SK-N-SH (cell line): ENCODE results near the gene PSMD1. TPM values are rescaled to one million over a fixed set of nuclear protein-coding genes. Genes with fewer than 3 reads are reported as not detected.

ENCODE experiments used
- CTCF ChIA-PET: fragments of 300-600, 350-600 bp; formaldehyde crosslinking; extraction: SDS; loops from one replicate; lab custom pipeline; 2021; lab: Yijun Ruan, JAX
- POLR2A ChIA-PET: fragments of 350-600 bp; sonication (Branson Sonifier 250); formaldehyde crosslinking; extraction: SDS; loops from one replicate; lab custom pipeline; 2020; ENCODE audit warnings: antibody characterized with exemption, inconsistent platforms; lab: Yijun Ruan, JAX
- DNase-seq: peaks from one replicate; pipeline ENCODE4 v3.0.0; 2012
- H2AFZ ChIP-seq: fragments of 200-600 bp; sonication (generic); 2 replicates; pipeline ENCODE4 v1.8.1; 2016; ENCODE audit warnings: antibody characterized with exemption, mild to moderate bottlenecking, low read depth
- H3F3A ChIP-seq: fragments of 200-600 bp; sonication (generic); replicated peaks from 2 replicates; pipeline ENCODE3; 2016; ENCODE audit warnings: antibody characterized with exemption, mild to moderate bottlenecking; ENCODE audit not compliant: insufficient read depth
- H3K27ac ChIP-seq, 2 experiments: fragments of 200-500 bp in 1 of 2; fragments of 200-600 bp in 1 of 2; sonication (Bioruptor generic) in 1 of 2; sonication (generic), shearing (Covaris generic) in 1 of 2; 2 replicates each; pipeline versions ENCODE4 v1.5.1 to v1.6.1; 2014 to 2016; ENCODE audit warnings: low read depth in 2 of 2, inconsistent platforms in 1 of 2, low read length in 1 of 2, mild to moderate bottlenecking in 1 of 2, mixed read lengths in 1 of 2
- H3K27me3 ChIP-seq: fragments of 200-600 bp; sonication (generic), shearing (Covaris generic); 2 replicates; pipeline ENCODE4 v1.6.1; 2016; ENCODE audit warnings: mixed run types; ENCODE audit not compliant: insufficient read depth
- H3K36me3 ChIP-seq, 2 experiments: fragments of 200-500 bp in 1 of 2; fragments of 200-600 bp in 1 of 2; sonication (Bioruptor generic) in 1 of 2; sonication (generic) in 1 of 2; replicated peaks in 1 of 2; 2 replicates each; pipeline versions ENCODE3 to v1.5.1; 2014 to 2016; ENCODE audit warnings: low read length in 1 of 2, mild to moderate bottlenecking in 1 of 2; ENCODE audit not compliant: insufficient read depth in 2 of 2, control insufficient read depth in 1 of 2
- H3K4me1 ChIP-seq, 2 experiments: fragments of 200-500 bp in 1 of 2; fragments of 200-600 bp in 1 of 2; sonication (Bioruptor generic) in 1 of 2; sonication (generic), shearing (Covaris generic) in 1 of 2; 2 replicates each; pipeline versions ENCODE4 v1.5.1 to v1.6.1; 2014 to 2016; ENCODE audit warnings: low read depth in 1 of 2, low read length in 1 of 2, mixed run types in 1 of 2; ENCODE audit not compliant: insufficient read depth in 2 of 2, control insufficient read depth in 1 of 2
- H3K4me2 ChIP-seq: fragments of 200-600 bp; sonication (generic), shearing (Covaris generic); 2 replicates; pipeline ENCODE4 v1.6.1; 2017; ENCODE audit warnings: mixed run types
- H3K4me3 ChIP-seq, 2 experiments: fragments of 200-500 bp in 1 of 2; fragments of 200-600 bp in 1 of 2; sonication (Bioruptor generic) in 1 of 2; sonication (generic), shearing (Covaris generic) in 1 of 2; 2 replicates each; pipeline versions ENCODE4 v1.5.1 to v1.8.1; 2014 to 2016; ENCODE audit warnings: low read depth in 2 of 2, inconsistent platforms in 1 of 2, low read length in 1 of 2, mild to moderate bottlenecking in 1 of 2, mixed read lengths in 1 of 2, moderate library complexity in 1 of 2
- H3K79me2 ChIP-seq: fragments of 200-600 bp; sonication (generic); 2 replicates; pipeline ENCODE4 v1.8.1; 2017; ENCODE audit warnings: mild to moderate bottlenecking; ENCODE audit not compliant: insufficient read depth
- H3K9ac ChIP-seq: fragments of 200-600 bp; sonication (generic); 2 replicates; pipeline ENCODE4 v1.6.1; 2017; ENCODE audit warnings: mixed run types
- H3K9me2 ChIP-seq: fragments of 200-600 bp; sonication (generic); 2 replicates; pipeline ENCODE4 v1.6.1; 2017; ENCODE audit warnings: mixed run types
- H3K9me3 ChIP-seq: fragments of 200-600 bp; sonication (generic); 2 replicates; pipeline ENCODE4 v1.6.1; 2017; ENCODE audit warnings: mixed run types, mild to moderate bottlenecking, moderate library complexity
- H4K20me1 ChIP-seq: fragments of 200-600 bp; sonication (generic); 2 replicates; pipeline ENCODE4 v1.6.1; 2017; ENCODE audit warnings: mild to moderate bottlenecking, mixed run types; ENCODE audit not compliant: insufficient read depth
- FOXJ3 ChIP-seq: sonication (generic); formaldehyde crosslinking; IDR thresholded peaks from 2 replicates; pipeline ENCODE4 v1.5.1; 2020; ENCODE audit warnings: mild to moderate bottlenecking, missing genetic modification reagents
- JUND ChIP-seq: IDR thresholded peaks from 2 replicates; pipeline ENCODE4 v1.4.0; 2012
- MEF2A ChIP-seq: IDR thresholded peaks from 2 replicates; pipeline ENCODE4 v1.4.0; 2012; ENCODE audit warnings: low read depth, borderline replicate concordance
- NFIC ChIP-seq: IDR thresholded peaks from 2 replicates; pipeline ENCODE4 v1.4.0; 2012; ENCODE audit warnings: borderline replicate concordance
- NRF1 ChIP-seq: IDR thresholded peaks from 2 replicates; pipeline ENCODE4 v1.6.1; 2012; ENCODE audit warnings: low read depth, mild to moderate bottlenecking, low read length
- RFX5 ChIP-seq: IDR thresholded peaks from 2 replicates; pipeline ENCODE4 v1.6.1; 2012; ENCODE audit warnings: mild to moderate bottlenecking, improper control_type of control experiment, low read length
- TAF1 ChIP-seq: IDR thresholded peaks from 2 replicates; pipeline ENCODE4 v1.6.1; 2012; ENCODE audit warnings: low read depth, mild to moderate bottlenecking, low read length, moderate library complexity, borderline replicate concordance
- WGBS: methylation state at CpG from one replicate; pipeline ENCODE4 v1.1.6; 2017; ENCODE audit warnings: low lambda C conversion rate; 5-methylcytosine and 5-hydroxymethylcytosine counted together
- polyA plus RNA-seq, 3 experiments: library from polyadenylated mRNA; depleted of rRNA; stranded (reverse); fragments of >200 nt; gene quantifications; 2 replicates each; pipeline ENCODE4 v1.2.3, GENCODE V29; 2012
- small RNA-seq, 7 experiments: library from RNA; depleted of rRNA; stranded (forward); fragments of <200 nt; gene quantifications; one replicate each; pipeline ENCODE3, GENCODE V24; 2012
- TF ChIP-seq, protein P1 (sequence below): IDR thresholded peaks from 2 replicates; pipeline ENCODE4 v1.4.0; 2012; ENCODE audit warnings: low read depth
- TF ChIP-seq, protein P2 (sequence below): fragments of 150-350 bp; IDR thresholded peaks from 2 replicates; pipeline ENCODE4 v1.6.1; 2016; ENCODE audit warnings: mild to moderate bottlenecking, low read depth, low read length
- TF ChIP-seq, protein P3 (sequence below): IDR thresholded peaks from 2 replicates; pipeline ENCODE4 v1.6.1; 2012; ENCODE audit warnings: mild to moderate bottlenecking, low read depth, low read length, moderate library complexity
- TF ChIP-seq, protein P4 (sequence below): IDR thresholded peaks from 2 replicates; pipeline ENCODE4 v1.4.0; 2012; ENCODE audit warnings: low read depth, borderline replicate concordance

The PSMD1 gene
- polyA plus RNA-seq, 1 of the 3 experiments (the other 2 are of a cell fraction): 92.3 TPM

DNA sequence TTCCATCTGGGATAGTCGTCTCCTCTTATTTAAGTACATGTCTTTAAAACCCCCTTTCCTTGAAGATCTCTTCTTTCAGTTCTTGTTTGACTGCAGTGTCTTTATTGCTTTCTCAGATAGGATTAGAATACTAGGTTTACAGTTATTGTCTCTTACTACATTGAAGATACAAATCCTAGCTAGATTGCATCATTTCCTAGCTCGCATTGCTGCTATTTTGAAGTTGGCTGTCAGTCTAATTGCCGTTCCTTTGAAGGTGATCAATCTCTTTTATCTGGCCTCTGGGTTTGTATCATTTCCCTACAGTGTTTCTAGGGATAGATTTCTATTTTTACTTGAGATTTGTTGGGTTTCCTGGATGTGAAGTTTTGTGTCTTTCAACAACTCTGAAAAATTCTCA lies 162.6 kb downstream of the PSMD1 start:
- no peaks in the 10 kb centered on the region for H3K9me2 ChIP-seq
- no peak overlapping the region for H3K27ac ChIP-seq
- H3K27me3 ChIP-seq: no peaks in the 10 kb centered on the region
- H3K4me2 ChIP-seq: no peak overlapping the region
- H4K20me1 ChIP-seq: no peaks in the 10 kb centered on the region
- H2AFZ ChIP-seq: no peak overlapping the region
- peaks cover 62 to 69% of the 10 kb centered on the region in 2 experiments for H3K36me3 ChIP-seq
- CTCF ChIA-PET: interaction anchor here (1.1 to 3.7 kb wide), 7 partner anchors 9 to 233 kb away, joined by 3 to 13 read pairs (median 4); no protein-coding TSS in a partner anchor
- no peaks in the 10 kb centered on the region for H3F3A ChIP-seq
- H3K4me3 ChIP-seq: no peak overlapping the region
- whole genome bisulfite sequencing: 94% methylated on average over 3 of the region's 3 CpGs
- H3K79me2 ChIP-seq: no peaks in the 10 kb centered on the region
- no peaks in the 10 kb centered on the region for H3K4me1 ChIP-seq
- no peak overlapping the region for H3K9ac ChIP-seq
- POLR2A ChIA-PET: no interaction called here
- TF ChIP-seq MEF2A: no peak
- no peak for TF ChIP-seq FOXJ3 (CRISPR knock-in tag)
- no peaks in the 10 kb centered on the region for H3K9me3 ChIP-seq
- DNase-seq: no peak

DNA sequence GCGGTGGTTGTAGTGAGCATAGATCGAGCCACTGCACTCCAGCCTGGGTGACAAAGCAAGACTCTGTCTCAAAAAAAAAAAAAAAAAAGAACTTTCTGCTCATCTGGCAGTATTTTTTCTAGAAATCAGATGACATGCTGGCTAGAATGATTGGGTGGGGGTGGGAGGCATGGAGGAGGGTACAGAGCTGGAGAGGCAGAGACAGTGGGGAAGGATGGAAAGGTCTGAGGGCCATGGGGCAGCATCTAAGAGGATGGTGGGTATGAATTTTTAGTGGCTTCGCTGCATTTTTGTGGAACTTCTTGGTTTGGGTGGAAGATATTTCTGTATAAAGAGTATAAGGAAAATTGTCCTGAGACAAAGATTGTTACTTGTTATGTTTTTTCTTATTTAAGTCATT lies 165.1 kb downstream of the PSMD1 start:
- TF ChIP-seq, protein P1, sequence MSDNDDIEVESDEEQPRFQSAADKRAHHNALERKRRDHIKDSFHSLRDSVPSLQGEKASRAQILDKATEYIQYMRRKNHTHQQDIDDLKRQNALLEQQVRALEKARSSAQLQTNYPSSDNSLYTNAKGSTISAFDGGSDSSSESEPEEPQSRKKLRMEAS: no peak
- TF ChIP-seq, protein P2, sequence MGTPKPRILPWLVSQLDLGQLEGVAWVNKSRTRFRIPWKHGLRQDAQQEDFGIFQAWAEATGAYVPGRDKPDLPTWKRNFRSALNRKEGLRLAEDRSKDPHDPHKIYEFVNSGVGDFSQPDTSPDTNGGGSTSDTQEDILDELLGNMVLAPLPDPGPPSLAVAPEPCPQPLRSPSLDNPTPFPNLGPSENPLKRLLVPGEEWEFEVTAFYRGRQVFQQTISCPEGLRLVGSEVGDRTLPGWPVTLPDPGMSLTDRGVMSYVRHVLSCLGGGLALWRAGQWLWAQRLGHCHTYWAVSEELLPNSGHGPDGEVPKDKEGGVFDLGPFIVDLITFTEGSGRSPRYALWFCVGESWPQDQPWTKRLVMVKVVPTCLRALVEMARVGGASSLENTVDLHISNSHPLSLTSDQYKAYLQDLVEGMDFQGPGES: no peak
- TF ChIP-seq, protein P3, sequence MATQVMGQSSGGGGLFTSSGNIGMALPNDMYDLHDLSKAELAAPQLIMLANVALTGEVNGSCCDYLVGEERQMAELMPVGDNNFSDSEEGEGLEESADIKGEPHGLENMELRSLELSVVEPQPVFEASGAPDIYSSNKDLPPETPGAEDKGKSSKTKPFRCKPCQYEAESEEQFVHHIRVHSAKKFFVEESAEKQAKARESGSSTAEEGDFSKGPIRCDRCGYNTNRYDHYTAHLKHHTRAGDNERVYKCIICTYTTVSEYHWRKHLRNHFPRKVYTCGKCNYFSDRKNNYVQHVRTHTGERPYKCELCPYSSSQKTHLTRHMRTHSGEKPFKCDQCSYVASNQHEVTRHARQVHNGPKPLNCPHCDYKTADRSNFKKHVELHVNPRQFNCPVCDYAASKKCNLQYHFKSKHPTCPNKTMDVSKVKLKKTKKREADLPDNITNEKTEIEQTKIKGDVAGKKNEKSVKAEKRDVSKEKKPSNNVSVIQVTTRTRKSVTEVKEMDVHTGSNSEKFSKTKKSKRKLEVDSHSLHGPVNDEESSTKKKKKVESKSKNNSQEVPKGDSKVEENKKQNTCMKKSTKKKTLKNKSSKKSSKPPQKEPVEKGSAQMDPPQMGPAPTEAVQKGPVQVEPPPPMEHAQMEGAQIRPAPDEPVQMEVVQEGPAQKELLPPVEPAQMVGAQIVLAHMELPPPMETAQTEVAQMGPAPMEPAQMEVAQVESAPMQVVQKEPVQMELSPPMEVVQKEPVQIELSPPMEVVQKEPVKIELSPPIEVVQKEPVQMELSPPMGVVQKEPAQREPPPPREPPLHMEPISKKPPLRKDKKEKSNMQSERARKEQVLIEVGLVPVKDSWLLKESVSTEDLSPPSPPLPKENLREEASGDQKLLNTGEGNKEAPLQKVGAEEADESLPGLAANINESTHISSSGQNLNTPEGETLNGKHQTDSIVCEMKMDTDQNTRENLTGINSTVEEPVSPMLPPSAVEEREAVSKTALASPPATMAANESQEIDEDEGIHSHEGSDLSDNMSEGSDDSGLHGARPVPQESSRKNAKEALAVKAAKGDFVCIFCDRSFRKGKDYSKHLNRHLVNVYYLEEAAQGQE: no peak
- no peak for TF ChIP-seq JUND
- TF ChIP-seq, protein P4, sequence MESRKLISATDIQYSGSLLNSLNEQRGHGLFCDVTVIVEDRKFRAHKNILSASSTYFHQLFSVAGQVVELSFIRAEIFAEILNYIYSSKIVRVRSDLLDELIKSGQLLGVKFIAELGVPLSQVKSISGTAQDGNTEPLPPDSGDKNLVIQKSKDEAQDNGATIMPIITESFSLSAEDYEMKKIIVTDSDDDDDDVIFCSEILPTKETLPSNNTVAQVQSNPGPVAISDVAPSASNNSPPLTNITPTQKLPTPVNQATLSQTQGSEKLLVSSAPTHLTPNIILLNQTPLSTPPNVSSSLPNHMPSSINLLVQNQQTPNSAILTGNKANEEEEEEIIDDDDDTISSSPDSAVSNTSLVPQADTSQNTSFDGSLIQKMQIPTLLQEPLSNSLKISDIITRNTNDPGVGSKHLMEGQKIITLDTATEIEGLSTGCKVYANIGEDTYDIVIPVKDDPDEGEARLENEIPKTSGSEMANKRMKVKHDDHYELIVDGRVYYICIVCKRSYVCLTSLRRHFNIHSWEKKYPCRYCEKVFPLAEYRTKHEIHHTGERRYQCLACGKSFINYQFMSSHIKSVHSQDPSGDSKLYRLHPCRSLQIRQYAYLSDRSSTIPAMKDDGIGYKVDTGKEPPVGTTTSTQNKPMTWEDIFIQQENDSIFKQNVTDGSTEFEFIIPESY: no peak
- no peak for TF ChIP-seq TAF1
- TF ChIP-seq NFIC: no peak
- no peak for TF ChIP-seq RFX5
- TF ChIP-seq NRF1: no peak
- H3K9me3 ChIP-seq: no peaks in the 10 kb centered on the region
- no peak overlapping the region for H2AFZ ChIP-seq
- H4K20me1 ChIP-seq: no peaks in the 10 kb centered on the region
- H3F3A ChIP-seq: no peaks in the 10 kb centered on the region
- H3K4me1 ChIP-seq: no peaks in the 10 kb centered on the region
- no peak overlapping the region for H3K27ac ChIP-seq
- H3K9me2 ChIP-seq: no peaks in the 10 kb centered on the region
- H3K79me2 ChIP-seq: no peaks in the 10 kb centered on the region
- no peak for DNase-seq
- WGBS: 90% methylated on average over 3 of the region's 3 CpGs
- H3K27me3 ChIP-seq: no peaks in the 10 kb centered on the region
- ChIA-PET CTCF (interaction anchor here (1.2 to 3.7 kb wide), 3 partner anchors 117 to 231 kb away, joined by 3 to 13 read pairs (median 9); no protein-coding TSS in a partner anchor), POLR2A (no interaction called here)
- H3K36me3 ChIP-seq: peaks cover 50 to 61% of the 10 kb centered on the region in 2 experiments
- H3K4me2 ChIP-seq: no peak overlapping the region
- no peak overlapping the region for H3K9ac ChIP-seq
- no peak overlapping the region for H3K4me3 ChIP-seq

Small RNAs within 50 kb of the gene (small RNA-seq; reads per million reads assigned to genes)
- 0 reads per million in 7 experiments for gene RNU1-93P

Other genes starting within 250 kb of the PSMD1 start
- gene ITM2C, start 191.9 kb upstream of the PSMD1 start, polyA plus RNA-seq (2012; rRNA removed): 288 and 290 TPM in 2 replicates
- gene GPR55, start 131.6 kb upstream of the PSMD1 start, polyA plus RNA-seq (2012; rRNA removed): not detected in 2 replicates
- gene SPATA3, start 60.7 kb upstream of the PSMD1 start, polyA plus RNA-seq (2012; rRNA removed): not detected in 2 replicates
- 0.32 and 0.35 TPM in 2 replicates for gene C2orf72, start 19.3 kb upstream of the PSMD1 start, polyA plus RNA-seq (2012; rRNA removed)
- gene HTR2B, start 68.2 kb downstream of the PSMD1 start, polyA plus RNA-seq (2012; rRNA removed): 0.25 and 0.41 TPM in 2 replicates
- gene ARMC9, start 141.8 kb downstream of the PSMD1 start, polyA plus RNA-seq (2012; rRNA removed): 25.3 and 38.5 TPM in 2 replicates